Sigmoid colon (tissue), 7 donors: ENCODE data around the gene CYP4F11. TPM values are rescaled to one million over a fixed set of nuclear protein-coding genes. Genes with fewer than 3 reads are reported as not detected.
"Not testable (repeated sequence)": the region's sequence is repeated elsewhere in the genome, so short reads cannot be mapped to it uniquely, and the experiment has no call there.

Experiments used
- DNase-seq: peaks from one replicate; pipeline ENCODE4 v3.0.0-alpha.2; 2019
- H3K27ac ChIP-seq, 4 donors: fragments of 200-600 bp; sonication (generic); one replicate each; pipeline ENCODE4 v1.5.1; 2016 to 2019; ENCODE audit warnings: mild to moderate bottlenecking in 1 of 4
- H3K27me3 ChIP-seq, 3 donors: fragments of 200-600 bp; sonication (generic); one replicate each; pipeline ENCODE4 v1.5.1; 2019; ENCODE audit warnings: mild to moderate bottlenecking in 1 of 3
- H3K36me3 ChIP-seq, 4 donors: fragments of 200-600 bp; sonication (generic); one replicate each; pipeline ENCODE4 v1.5.1; 2016 to 2019
- H3K4me1 ChIP-seq, 4 donors: fragments of 200-600 bp; sonication (generic); one replicate each; pipeline ENCODE4 v1.5.1; 2017 to 2019
- H3K4me3 ChIP-seq, 4 donors: fragments of 200-600 bp; sonication (generic); one replicate each; pipeline ENCODE4 v1.5.1; 2017 to 2019; ENCODE audit warnings: mild to moderate bottlenecking in 2 of 4, moderate library complexity in 1 of 4
- H3K9me3 ChIP-seq, 4 donors: fragments of 200-600 bp in 3 of 4; sonication (generic) in 3 of 4; one replicate each; pipeline versions ENCODE4 v1.5.1 to v1.6.1; 2013 to 2019
- CTCF ChIP-seq, 4 experiments: fragments of 450-650 bp in 3 of 4; fragments of 200-600 bp in 1 of 4; IDR thresholded peaks; one replicate each; pipeline ENCODE4 v1.5.1; 2016 to 2019; ENCODE audit warnings: antibody characterized with exemption in 4 of 4, mild to moderate bottlenecking in 3 of 4, moderate library complexity in 2 of 4
- EP300 ChIP-seq, 4 donors: sonication (generic); formaldehyde crosslinking; IDR thresholded peaks; one replicate each; pipeline ENCODE4 v1.6.1; 2017; ENCODE audit warnings: antibody characterized with exemption in 4 of 4
- POLR2A ChIP-seq, 2 donors: fragments of 450-650 bp; IDR thresholded peaks; one replicate each; pipeline ENCODE4 v1.6.1; 2016; ENCODE audit warnings: antibody characterized with exemption in 2 of 2, mild to moderate bottlenecking in 2 of 2, moderate library complexity in 2 of 2
- POLR2AphosphoS5 ChIP-seq, 4 donors: sonication (generic); formaldehyde crosslinking; IDR thresholded peaks; one replicate each; pipeline ENCODE4 v1.6.1; 2017; ENCODE audit warnings: antibody characterized with exemption in 4 of 4
- WGBS, 2 donors: extraction: QIAGEN DNeasy Blood & Tissue Kit; methylation state at CpG; one replicate each; pipeline ENCODE4 v1.1.7; 2013; 5-methylcytosine and 5-hydroxymethylcytosine counted together
- intact Hi-C: fragments of 100-400 bp; cut with DNase I; formaldehyde crosslinking; loops from one replicate; pipeline ENCODE4 v1.15.1; 2023
- polyA plus RNA-seq, 3 donors: library from polyadenylated mRNA; stranded (reverse); fragments of 200-250 nt; gene quantifications; one replicate each; pipeline ENCODE4 v1.2.3, GENCODE V29; 2013
- total RNA-seq, 4 donors: library from RNA; depleted of rRNA; stranded (reverse); fragments of >200 nt; gene quantifications; one replicate each; pipeline ENCODE4 v1.1.0, GENCODE V29; 2016
- donor health status: healthy with polysubstance abuse.
- donor health status: Bipolar disorder and iron deficiency.
- donor health status: healthy.

The CYP4F11 gene
- total and polyA plus RNA-seq, 7 donors, result 0.10 to 1.8 (median 0.67) TPM; not detected in 3

- 30 to 53% methylated on average over 4 of the region's 4 CpGs for WGBS, 2 donors
- intact Hi-C loops, result no loop called here
- H3K27ac ChIP-seq, result no peak overlapping the region
- H3K4me3 ChIP-seq, result no peak overlapping the region
- no peaks in the 10 kb centered on the region for H3K9me3 ChIP-seq
- no peaks in the 10 kb centered on the region for H3K4me1 ChIP-seq
- DNase-seq, result no peak
- H3K27me3 ChIP-seq, result peaks cover 0 to 45% (median 21%) of the 10 kb centered on the region in 3 donors
- TF ChIP-seq POLR2A (IDR thresholded peaks at IDR 0.05), result no peak
- no peak for TF ChIP-seq CTCF (IDR thresholded peaks at IDR 0.05)
- TF ChIP-seq EP300 (IDR thresholded peaks at IDR 0.05), result no peak
- no peak for TF ChIP-seq POLR2AphosphoS5 (IDR thresholded peaks at IDR 0.05)
- no peaks in the 10 kb centered on the region for H3K36me3 ChIP-seq
Measured at GRCh38 chr19:15874821-15875474, 59.4 kb downstream of the CYP4F11 start.

GRCh38 chr19:15873771-15874170 is 60.6 kb downstream of the CYP4F11 start:
- H3K27ac ChIP-seq, H3K4me1 ChIP-seq, intact Hi-C loops, H3K4me3 ChIP-seq, H3K9me3 ChIP-seq, H3K36me3 ChIP-seq, DNase-seq: not testable (repeated sequence)
- H3K27me3 ChIP-seq, result peaks cover 0 to 34% (median 21%) of the 10 kb centered on the region in 3 donors
- 68 to 91% methylated on average over 6 of the region's 6 CpGs for WGBS, 2 donors

GRCh38 chr19:15871570-15871969 is 62.8 kb downstream of the CYP4F11 start:
- H3K27me3 ChIP-seq, result peaks cover 0 to 34% (median 21%) of the 10 kb centered on the region in 3 donors

GRCh38 chr19:15869873-15870272 is 64.5 kb downstream of the CYP4F11 start:
- no peaks in the 10 kb centered on the region for H3K4me1 ChIP-seq
- WGBS, 2 donors, result 66 to 74% methylated on average over 9 of the region's 9 CpGs
- H3K27me3 ChIP-seq, result peaks cover 0 to 30% (median 21%) of the 10 kb centered on the region in 3 donors
- H3K27ac ChIP-seq, result no peak overlapping the region
- no peak for DNase-seq
- no peaks in the 10 kb centered on the region for H3K9me3 ChIP-seq
- intact Hi-C loops, result loop anchor here (1.0 kb wide), 1 partner anchor 241 kb away; no protein-coding TSS in a partner anchor
- no peaks in the 10 kb centered on the region for H3K36me3 ChIP-seq
- TF ChIP-seq POLR2AphosphoS5 (IDR thresholded peaks at IDR 0.05), result no peak
- no peak for TF ChIP-seq POLR2A (IDR thresholded peaks at IDR 0.05)
- TF ChIP-seq EP300 (IDR thresholded peaks at IDR 0.05), result no peak
- no peak for TF ChIP-seq CTCF (IDR thresholded peaks at IDR 0.05)
- no peak overlapping the region for H3K4me3 ChIP-seq

More at GRCh38 chr19:15871570-15871969, 62.8 kb downstream of the CYP4F11 start:
- Histone ChIP-seq H3K27ac (no peak overlapping the region), H3K4me3 (no peak overlapping the region), H3K36me3 (no peaks in the 10 kb centered on the region), H3K9me3 (no peaks in the 10 kb centered on the region), H3K4me1 (no peaks in the 10 kb centered on the region)
- intact Hi-C loops, result no loop called here
- WGBS, 2 donors, result 19 to 33% methylated on average over 11 of the region's 11 CpGs
- TF ChIP-seq POLR2AphosphoS5 (IDR thresholded peaks at IDR 0.05) (no peak), CTCF (IDR thresholded peaks at IDR 0.05) (no peak), EP300 (IDR thresholded peaks at IDR 0.05) (no peak), POLR2A (IDR thresholded peaks at IDR 0.05) (no peak)
- no peak for DNase-seq

- H3K27me3 ChIP-seq, result peaks cover 0 to 30% (median 21%) of the 10 kb centered on the region in 3 donors
- H3K4me3 ChIP-seq, result no peak overlapping the region
- WGBS, 2 donors, result 2 to 5% methylated on average over 3 of the region's 3 CpGs
- H3K4me1 ChIP-seq, result no peaks in the 10 kb centered on the region
- no peaks in the 10 kb centered on the region for H3K36me3 ChIP-seq
- no peak overlapping the region for H3K27ac ChIP-seq
- no peak for TF ChIP-seq POLR2AphosphoS5 (IDR thresholded peaks at IDR 0.05)
- peak; percentile 34 to 73 (median 54) for TF ChIP-seq CTCF (IDR thresholded peaks at IDR 0.05)
- intact Hi-C loops, result loop anchor here (1.0 kb wide), 1 partner anchor 240 kb away; no protein-coding TSS in a partner anchor
- H3K9me3 ChIP-seq, result no peaks in the 10 kb centered on the region
- DNase-seq, result no peak
Measured at GRCh38 chr19:15869109-15869555, 65.2 kb downstream of the CYP4F11 start.
